Breast epithelium (tissue), 4 donors: ENCODE data around the gene WDR72. TPM values are rescaled to one million over a fixed set of nuclear protein-coding genes. Genes with fewer than 3 reads are reported as not detected.
"Not testable (repeated sequence)": the region's sequence is repeated elsewhere in the genome, so short reads cannot be mapped to it uniquely, and the experiment has no call there.

ENCODE experiments used
- DNase-seq, 2 donors: peaks; one replicate each; pipeline ENCODE4 v3.0.0-alpha.2; 2019; ENCODE audit warnings: low spot score in 2 of 2
- H3K27ac ChIP-seq, 2 donors: fragments of 200-600 bp; sonication (generic) in 1 of 2; one replicate each; pipeline ENCODE4 v1.5.1; 2016 to 2019; ENCODE audit warnings: mild to moderate bottlenecking in 1 of 2
- H3K27me3 ChIP-seq, 2 donors: fragments of 200-600 bp; sonication (generic) in 1 of 2; one replicate each; pipeline versions ENCODE4 v1.5.1 to v1.6.0; 2017 to 2019; ENCODE audit warnings: control low read depth in 1 of 2, mild to moderate bottlenecking in 1 of 2
- H3K36me3 ChIP-seq: fragments of 200-600 bp; one replicate; pipeline ENCODE4 v1.5.1; 2019
- H3K4me1 ChIP-seq, 2 donors: fragments of 200-600 bp; sonication (generic); one replicate each; pipeline ENCODE4 v1.5.1; 2016 to 2019; ENCODE audit warnings: control low read depth in 1 of 2
- H3K4me3 ChIP-seq, 3 donors: fragments of 200-600 bp; sonication (generic); 1 replicate in 2 of 3; 2 replicates in 1 of 3; pipeline ENCODE4 v1.5.1; 2016 to 2019; ENCODE audit warnings: mild to moderate bottlenecking in 3 of 3, moderate library complexity in 2 of 3
- H3K9me3 ChIP-seq, 2 donors: fragments of 200-600 bp; sonication (generic) in 1 of 2; one replicate each; pipeline ENCODE4 v1.5.1; 2016 to 2019; ENCODE audit warnings: control low read depth in 1 of 2
- POLR2A ChIP-seq: fragments of 450-650 bp; IDR thresholded peaks from one replicate; pipeline ENCODE4 v1.6.1; 2016; ENCODE audit warnings: antibody characterized with exemption, mild to moderate bottlenecking, moderate library complexity
- POLR2AphosphoS5 ChIP-seq, 3 donors: sonication (generic); formaldehyde crosslinking; IDR thresholded peaks; one replicate each; pipeline ENCODE4 v1.6.1; 2017; ENCODE audit warnings: antibody characterized with exemption in 3 of 3
- intact Hi-C: fragments of 100-400 bp; cut with DNase I; formaldehyde crosslinking; loops from one replicate; pipeline ENCODE4 v1.15.1; 2023; ENCODE audit warnings: low total_unique reads
- total RNA-seq, 3 donors: library from RNA; depleted of rRNA; stranded (reverse); fragments of >200 nt; gene quantifications; one replicate each; pipeline ENCODE4 v1.1.0, GENCODE V29; 2016
- TF ChIP-seq, protein P1 (sequence below), 3 donors: fragments of 450-650 bp; IDR thresholded peaks; one replicate each; pipeline ENCODE4 v1.5.1; 2016 to 2017; ENCODE audit warnings: antibody characterized with exemption in 3 of 3, mild to moderate bottlenecking in 3 of 3, moderate library complexity in 3 of 3

The WDR72 gene
- total RNA-seq, 3 donors from 2014 or later, result 0.66 to 1.2 TPM; not detected in 1

DNA sequence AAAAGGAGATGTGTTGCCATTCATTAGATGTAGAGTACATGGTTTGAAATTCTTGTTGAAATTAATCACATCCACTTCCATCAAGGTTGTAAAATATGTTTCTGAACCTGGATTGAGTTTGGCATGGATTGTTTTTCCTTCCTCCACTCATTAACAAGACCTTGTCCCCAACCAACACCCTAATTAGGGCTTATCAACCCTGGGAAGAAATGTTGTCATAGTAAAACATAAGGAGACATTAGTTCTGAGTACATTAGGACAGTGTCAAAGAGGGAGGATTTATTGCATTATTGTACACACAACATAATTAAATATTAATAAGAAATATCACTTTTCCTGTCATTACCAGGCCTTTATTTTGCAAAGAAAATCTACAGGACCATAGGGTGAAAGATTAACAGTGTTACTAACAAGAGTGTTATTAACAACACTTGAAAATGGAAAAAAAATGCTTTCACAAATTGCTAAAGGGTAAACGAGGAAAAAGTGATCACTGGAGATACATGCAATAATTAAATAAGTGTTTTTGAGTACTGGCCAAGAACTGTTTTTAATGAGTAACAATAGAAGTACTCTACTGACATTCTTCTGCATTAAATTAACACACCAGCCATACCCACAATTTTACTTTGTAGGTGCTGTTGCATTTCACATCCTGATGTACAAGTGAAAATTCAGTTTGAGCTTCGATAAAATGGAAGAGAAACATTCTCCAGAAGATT is 30.4 kb upstream of the WDR72 start:
- H3K27ac ChIP-seq, result no peak overlapping the region
- H3K36me3 ChIP-seq, result no peaks in the 10 kb centered on the region
- intact Hi-C loops, result no loop called here
- no peaks in the 10 kb centered on the region for H3K4me1 ChIP-seq
- no peak overlapping the region for H3K4me3 ChIP-seq
- no peaks in the 10 kb centered on the region for H3K27me3 ChIP-seq
- no peaks in the 10 kb centered on the region for H3K9me3 ChIP-seq
- DNase-seq, result no peak
- no peak for TF ChIP-seq POLR2A
- TF ChIP-seq, protein P1, sequence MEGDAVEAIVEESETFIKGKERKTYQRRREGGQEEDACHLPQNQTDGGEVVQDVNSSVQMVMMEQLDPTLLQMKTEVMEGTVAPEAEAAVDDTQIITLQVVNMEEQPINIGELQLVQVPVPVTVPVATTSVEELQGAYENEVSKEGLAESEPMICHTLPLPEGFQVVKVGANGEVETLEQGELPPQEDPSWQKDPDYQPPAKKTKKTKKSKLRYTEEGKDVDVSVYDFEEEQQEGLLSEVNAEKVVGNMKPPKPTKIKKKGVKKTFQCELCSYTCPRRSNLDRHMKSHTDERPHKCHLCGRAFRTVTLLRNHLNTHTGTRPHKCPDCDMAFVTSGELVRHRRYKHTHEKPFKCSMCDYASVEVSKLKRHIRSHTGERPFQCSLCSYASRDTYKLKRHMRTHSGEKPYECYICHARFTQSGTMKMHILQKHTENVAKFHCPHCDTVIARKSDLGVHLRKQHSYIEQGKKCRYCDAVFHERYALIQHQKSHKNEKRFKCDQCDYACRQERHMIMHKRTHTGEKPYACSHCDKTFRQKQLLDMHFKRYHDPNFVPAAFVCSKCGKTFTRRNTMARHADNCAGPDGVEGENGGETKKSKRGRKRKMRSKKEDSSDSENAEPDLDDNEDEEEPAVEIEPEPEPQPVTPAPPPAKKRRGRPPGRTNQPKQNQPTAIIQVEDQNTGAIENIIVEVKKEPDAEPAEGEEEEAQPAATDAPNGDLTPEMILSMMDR (IDR thresholded peaks at IDR 0.05), result no peak
- TF ChIP-seq POLR2AphosphoS5 (IDR thresholded peaks at IDR 0.05), result no peak

DNA sequence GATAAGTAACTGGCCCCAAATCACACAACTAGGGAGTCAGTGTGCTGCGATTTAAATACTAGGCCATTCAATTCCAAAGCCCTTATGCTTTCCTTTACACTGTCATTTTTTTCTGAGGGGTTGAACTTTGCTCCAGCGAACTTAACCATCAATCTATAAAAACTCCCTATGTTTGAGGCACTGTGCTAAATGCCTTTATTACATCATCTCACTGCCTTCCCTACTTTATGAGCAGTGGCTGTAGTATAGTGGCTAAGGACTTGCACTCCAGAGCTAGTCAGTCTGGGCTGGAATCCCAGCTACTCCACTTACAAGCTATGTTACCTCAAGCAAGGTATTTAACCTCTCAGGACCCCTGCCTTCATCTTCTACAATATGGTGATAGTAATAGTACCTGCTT is 26.9 kb upstream of the WDR72 start:
- Histone ChIP-seq H3K9me3 (no peaks in the 10 kb centered on the region), H3K36me3 (no peaks in the 10 kb centered on the region), H3K27ac (no peak overlapping the region), H3K4me1 (no peaks in the 10 kb centered on the region), H3K4me3 (no peak overlapping the region), H3K27me3 (no peaks in the 10 kb centered on the region)
- intact Hi-C loops, result no loop called here
- no peak for DNase-seq
- TF ChIP-seq POLR2A, result no peak
- no peak for TF ChIP-seq POLR2AphosphoS5 (IDR thresholded peaks at IDR 0.05)
- TF ChIP-seq, protein P1 (IDR thresholded peaks at IDR 0.05), result no peak

DNA sequence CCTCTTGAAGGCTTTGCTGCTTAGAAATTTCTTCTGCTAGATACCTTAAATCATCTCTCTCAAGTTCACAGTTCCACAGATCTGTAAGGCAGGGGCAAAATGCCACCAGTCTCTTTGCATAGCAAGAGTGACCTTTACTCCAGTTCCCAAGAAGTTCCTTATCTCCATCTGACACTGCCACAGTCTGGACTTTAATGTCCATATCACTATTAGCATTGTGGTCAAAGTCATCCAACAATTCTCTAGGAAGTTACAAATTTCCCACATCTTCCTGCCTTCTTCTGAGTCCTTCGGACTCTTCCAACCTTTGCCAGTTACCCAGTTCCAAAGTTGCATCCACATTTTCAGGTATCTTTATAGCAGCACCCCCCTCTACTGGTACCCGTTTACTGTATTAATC is 25.8 kb upstream of the WDR72 start:
- H3K9me3 ChIP-seq, H3K4me1 ChIP-seq, H3K27me3 ChIP-seq, H3K4me3 ChIP-seq, H3K27ac ChIP-seq, intact Hi-C loops, DNase-seq, H3K36me3 ChIP-seq: not testable (repeated sequence)

DNA sequence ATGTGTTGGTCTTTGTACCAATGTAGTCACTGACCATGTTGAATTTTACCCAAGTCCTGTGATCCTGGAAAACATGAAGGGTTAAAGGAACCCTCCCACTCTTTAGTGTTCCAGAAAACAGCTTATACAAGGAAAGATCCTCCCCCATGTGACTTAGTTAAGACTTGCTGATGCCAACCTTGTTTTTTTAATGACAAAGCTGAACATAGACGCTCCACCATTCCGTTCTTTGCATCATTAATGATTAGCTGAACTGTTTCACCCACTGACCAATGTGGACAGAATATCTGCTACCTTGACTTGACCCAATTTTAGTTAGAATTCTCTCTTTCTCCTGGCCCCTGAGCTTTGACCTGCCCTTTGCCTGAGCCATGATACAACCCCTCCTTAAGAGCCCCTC is 3.5 kb upstream of the WDR72 start:
- Histone ChIP-seq H3K4me1 (no peaks in the 10 kb centered on the region), H3K27ac (no peak overlapping the region), H3K27me3 (no peaks in the 10 kb centered on the region), H3K4me3 (no peak overlapping the region), H3K36me3 (no peaks in the 10 kb centered on the region), H3K9me3 (no peaks in the 10 kb centered on the region)
- intact Hi-C loops, result no loop called here
- no peak for TF ChIP-seq POLR2AphosphoS5 (IDR thresholded peaks at IDR 0.05)
- TF ChIP-seq, protein P1 (IDR thresholded peaks at IDR 0.05), result no peak
- no peak for TF ChIP-seq POLR2A
- DNase-seq, result no peak

- no peak overlapping the region for H3K27ac ChIP-seq
- H3K36me3 ChIP-seq, result no peaks in the 10 kb centered on the region
- H3K27me3 ChIP-seq, result no peaks in the 10 kb centered on the region
- H3K9me3 ChIP-seq, result no peaks in the 10 kb centered on the region
- H3K4me3 ChIP-seq, result no peak overlapping the region
- no peaks in the 10 kb centered on the region for H3K4me1 ChIP-seq
- intact Hi-C loops, result no loop called here
- no peak for DNase-seq
- TF ChIP-seq POLR2A (no peak), POLR2AphosphoS5 (IDR thresholded peaks at IDR 0.05) (no peak)
- TF ChIP-seq, protein P1 (IDR thresholded peaks at IDR 0.05), result no peak
These were observed 1.1 kb downstream of the WDR72 start for GRCh38 chr15:53758412-53758811.
